Fibroblast of peridontal ligament (primary cell): ENCODE measurements around the gene COL4A6.
"Not testable (repeated sequence)": the region's sequence is repeated elsewhere in the genome, so short reads cannot be mapped to it uniquely, and the experiment has no call there.

Experiments
- DNase-seq: peaks from one replicate; pipeline ENCODE4 v3.0.0-alpha.2; 2010; ENCODE audit errors: extremely low read depth

The COL4A6 gene

DNA sequence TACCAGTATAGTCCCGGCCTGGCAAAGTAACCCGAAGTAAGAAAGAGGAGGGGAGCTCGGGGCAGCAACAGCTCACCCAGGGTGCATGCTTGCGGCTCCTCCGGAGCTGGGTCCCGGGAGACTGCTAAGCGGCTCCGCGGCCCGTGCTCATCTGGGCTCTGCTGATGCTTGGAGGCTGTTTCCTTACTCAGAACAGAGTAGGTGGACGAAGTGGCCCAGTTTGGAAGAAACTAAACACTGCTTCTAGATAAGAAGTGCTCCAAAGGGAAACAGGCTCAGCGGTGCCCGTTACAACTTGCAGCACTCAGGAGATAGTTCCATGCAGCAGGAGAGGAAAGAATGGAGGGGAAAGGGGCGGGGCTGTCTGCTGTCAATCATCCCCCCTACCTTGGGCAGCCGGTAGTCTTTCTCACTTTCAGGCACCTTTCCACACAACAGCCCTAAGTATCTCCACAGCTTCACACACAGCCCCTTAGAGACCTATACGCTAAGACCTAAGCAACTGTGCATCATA, at the start of gene COL4A6:
Gene COL4A6 (minus strand): TSS at position 313 of the 514 bp plus-strand sequence. CDS start 226 bp downstream, at position 87.
- no peak for DNase-seq

DNA sequence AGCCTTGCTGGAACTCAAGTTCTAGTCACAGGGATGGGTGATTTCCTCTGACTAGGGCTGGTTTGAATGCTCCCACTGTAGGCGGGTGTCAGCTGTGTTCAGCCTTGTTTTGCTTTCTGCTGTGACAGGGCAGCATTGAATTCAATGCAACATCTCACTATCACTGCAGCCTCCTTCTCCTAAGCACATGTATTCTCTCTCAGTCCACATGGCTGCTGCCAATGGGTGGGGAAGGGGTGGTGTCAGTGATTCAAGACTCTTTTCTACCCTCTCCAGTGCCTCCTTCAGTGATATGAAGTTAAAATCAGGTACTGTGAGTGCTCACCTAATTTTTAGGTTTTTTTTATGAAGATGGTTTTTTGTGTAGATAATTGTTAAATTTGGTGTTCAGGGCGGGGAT, 47.7 kb upstream of the COL4A6 start:
- no peak for DNase-seq

DNA sequence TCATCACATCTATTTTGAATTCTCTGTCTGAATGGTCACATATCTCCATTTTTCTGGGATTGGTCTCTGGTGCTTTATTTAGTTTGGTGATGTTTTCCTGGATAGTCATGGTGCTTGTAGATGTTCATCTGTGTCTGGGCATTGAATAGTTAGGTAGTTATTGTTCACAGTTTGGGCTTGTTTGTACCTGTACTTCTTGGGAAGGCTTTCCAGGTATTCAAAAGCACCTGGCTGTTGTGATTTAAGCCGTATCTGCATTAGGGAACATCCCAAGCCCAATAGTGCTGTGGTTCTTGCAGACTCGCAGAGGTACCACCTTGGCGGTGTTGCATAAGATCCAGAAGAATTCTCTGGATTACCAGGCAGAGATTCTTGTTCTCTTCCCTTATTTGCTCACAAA, 46.0 kb upstream of the COL4A6 start:
- DNase-seq: no peak

DNA sequence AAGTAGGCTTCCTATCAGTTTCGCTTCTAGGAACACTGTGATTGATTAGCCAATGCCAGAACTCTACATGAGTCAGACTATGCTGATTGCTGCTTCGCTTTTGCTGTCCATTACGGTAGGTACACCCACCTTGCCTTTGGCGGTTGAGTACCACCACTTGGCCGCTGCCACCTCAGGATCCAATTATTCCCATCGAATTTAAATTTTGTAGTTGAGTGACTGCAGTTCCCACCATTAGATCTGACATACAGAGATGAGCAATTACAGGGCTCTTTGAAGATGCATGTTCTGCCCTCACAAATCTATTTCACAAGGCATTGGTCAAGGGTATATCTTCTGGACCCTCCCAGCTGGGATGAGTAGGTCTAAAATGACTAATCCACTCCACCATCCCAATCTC, 43.3 kb upstream of the COL4A6 start:
- not testable (repeated sequence) for DNase-seq

DNA sequence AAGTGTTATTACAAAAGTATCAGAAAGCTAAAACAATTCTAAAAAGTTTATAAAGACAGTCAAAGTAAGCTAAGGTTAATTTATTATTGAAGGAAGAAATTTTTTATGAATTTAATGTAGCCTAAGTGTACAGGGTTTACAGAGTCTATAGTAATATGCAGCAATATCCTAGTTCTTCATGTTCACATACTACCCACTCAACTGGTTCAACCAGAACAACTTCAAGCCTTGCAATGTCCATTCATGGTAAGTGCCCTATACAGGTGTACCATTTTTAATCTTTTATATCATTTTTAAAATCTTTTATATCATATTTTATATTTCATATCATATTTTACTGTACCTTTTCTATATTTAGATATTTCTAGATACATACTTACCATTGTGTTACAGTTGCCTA, 35.8 kb upstream of the COL4A6 start:
- DNase-seq: no peak

DNA sequence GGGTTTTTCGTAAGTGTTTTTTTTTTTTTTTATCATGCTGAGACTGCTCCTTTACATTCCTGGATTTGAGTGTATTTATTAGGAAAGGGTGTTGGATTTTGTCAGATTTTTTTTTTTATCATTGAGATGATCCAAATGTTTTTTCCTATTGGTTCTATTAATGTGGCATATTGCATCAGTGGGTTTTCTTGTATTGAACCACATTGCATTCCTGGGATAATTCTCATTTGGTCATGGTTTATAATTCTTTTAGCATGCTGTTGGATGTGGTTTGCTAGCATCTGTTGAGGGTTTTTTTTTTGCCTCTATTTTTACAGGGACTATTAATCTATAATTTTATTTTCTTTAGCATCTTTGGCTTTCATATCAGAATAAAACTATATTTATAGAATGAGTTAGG, 30.3 kb upstream of the COL4A6 start:
- DNase-seq: no peak

DNA sequence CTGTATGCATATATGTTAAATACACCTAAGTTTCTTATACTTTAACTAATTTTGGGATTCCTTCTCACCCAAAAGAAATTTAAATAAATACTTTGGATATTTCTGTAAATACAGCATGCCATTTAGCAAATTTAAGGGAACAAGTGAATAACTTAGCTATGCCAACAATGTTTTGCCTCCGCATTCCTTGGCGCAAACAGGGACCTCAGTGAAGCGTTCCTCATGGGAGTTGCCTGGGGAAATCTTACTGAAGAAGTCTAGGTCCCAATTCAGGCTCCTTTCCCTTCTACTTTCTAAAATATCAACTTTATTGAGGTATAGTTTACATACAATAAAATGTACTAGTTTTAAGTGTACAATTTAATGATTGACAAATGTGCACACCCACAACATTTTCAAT, 26.4 kb upstream of the COL4A6 start:
- no peak for DNase-seq

DNA sequence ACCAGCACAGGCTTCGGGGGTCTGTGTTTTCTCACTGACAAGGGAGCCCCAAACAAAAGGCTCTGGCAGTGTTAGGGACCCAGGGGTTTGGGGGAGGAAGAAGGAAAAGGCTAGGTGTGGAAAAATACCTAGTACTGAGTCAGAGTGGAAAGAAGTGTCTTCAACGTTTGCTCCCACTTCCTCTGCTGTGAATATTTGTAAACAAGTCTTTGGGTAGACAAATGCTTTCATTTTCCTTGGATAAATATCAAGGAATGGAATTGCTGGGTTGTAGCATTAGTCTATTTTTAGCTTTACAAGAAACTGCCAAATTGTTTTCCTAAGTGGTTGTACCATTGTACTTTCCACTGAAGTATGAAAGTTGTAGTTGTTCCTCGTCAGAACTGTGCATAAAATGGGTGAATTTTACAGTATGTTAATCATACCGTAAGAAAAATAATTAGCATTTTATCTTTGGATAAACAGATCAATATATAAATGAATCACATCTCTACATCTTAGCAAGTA, 18.8 kb upstream of the COL4A6 start:
- no peak for DNase-seq

DNA sequence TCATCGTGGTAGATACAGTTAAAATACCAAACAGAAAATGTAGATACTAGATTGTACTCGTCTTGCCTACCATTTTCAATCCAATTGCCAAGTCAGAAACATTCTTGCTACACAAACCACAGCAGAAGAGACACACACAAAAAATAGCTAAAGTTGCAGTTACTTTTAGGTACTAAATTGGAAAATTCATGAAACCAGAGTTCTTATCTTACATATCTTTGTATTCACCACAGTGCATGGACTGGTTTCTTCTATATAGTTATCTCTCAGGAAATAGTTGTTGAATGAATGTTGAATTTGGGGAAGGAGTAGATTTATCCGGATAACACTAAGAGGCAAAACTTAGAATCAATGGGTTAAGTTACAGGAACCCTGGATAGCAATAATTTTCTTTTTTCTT, 15.6 kb upstream of the COL4A6 start:
- no peak for DNase-seq

DNA sequence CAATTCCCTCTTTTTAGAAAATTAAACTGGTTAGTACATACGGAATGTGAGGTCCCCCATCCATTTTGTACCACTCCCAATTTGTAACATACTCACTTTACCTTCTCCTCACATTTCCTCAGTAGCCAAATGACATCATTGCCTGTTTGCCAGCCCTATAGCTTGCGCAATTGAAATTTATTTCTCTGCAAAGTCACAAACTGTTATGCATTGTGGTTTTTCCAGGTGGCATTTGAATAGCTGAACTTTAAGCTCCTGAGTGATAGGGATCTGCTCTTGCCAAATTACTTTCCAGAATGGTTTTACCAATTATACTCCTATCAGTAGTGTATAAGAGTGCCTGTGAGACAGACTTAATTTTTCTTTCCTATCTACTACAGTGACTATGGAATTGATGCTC, 9.1 kb upstream of the COL4A6 start:
- DNase-seq: no peak

DNA sequence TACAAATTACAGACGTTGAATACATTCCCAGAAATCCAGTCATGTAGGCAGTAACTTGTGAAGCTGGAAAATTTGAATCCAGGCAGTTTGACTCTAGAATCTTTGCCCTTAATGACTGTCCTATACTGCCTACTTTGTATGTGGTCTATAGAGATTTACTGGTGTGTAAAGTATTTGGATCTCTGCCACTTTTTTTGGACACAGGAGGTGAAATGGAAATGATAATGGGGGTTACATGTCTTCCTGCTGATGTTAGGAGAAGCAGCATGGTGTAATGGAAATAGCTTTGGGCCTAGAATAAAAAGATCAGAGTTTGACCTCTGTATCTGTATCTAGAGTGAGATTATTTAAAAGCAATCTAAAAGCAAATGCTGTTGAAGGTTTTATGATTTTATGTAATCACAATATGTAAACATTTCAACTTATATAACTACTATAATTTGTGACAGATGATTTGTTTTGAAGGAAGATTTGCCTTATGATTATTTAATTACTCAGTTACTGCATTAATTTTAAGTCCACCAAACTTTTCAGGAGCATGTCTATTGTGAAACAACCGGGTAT, 4.8 kb upstream of the COL4A6 start:
- no peak for DNase-seq

DNA sequence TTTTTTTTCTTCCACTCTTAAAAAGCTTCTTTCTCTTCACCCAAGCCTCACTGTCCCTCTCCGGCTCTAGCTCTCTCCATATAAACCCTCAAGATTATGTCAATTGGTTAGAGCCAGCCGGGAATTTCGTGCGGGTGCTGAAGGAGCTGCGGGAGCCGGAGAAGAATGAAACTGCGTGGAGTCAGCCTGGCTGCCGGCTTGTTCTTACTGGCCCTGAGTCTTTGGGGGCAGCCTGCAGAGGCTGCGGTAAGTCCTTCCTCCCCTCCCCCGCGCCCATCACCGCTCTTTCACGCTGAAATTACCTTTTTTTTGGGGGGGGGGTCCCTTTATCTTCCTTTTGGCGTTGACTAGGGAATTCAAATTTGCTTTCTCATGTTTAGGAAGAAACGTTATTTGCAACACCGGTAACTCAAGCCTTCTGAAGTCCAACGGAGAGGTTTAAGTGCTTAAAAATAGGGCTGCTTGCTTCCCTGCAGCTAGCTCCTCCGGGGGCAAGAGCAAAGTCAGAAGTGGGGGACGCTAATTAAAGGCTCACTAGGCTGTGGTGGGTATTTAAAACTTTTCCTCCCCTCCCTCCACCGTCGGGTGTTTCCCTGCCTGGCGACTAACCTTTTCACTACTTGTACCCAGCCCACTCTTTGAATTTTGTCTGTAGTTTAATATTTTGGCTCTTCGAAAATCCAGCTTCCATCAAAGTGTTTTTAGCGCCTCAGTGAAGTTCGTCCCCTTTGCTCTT, 1.9 kb upstream of the COL4A6 start:
- DNase-seq: no peak

DNA sequence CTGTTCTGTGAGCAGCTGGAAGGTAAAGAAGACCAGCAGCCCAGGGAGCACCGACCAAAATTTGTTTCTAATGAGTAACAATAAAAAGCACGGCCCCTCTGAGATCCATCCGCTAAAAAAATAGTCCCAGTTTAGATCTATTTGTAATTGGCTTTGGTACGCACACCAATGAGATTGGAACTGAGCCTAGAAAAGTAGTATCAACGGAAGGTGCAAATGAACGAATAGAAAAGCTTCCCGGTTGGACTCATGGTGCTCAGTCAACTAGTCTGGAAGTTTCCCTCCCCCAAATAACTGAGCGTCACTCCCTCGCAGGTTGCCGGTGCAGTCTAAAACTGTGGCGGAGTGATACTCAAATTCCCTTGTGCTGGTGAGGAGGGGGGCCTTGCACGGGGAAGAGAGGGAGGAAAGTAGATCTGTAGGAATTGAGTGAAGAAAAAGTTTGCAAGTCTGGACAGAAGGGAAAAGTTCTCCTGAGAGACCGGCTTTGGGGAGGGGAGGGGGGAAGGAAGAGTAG, 1.3 kb upstream of the COL4A6 start, which contains the start of gene COL4A5:
Gene COL4A5 (plus strand): TSS at position 413 of the 517 bp plus-strand sequence. CDS start 288 bp downstream, outside the sequence.
- DNase-seq: peak; percentile 0

DNA sequence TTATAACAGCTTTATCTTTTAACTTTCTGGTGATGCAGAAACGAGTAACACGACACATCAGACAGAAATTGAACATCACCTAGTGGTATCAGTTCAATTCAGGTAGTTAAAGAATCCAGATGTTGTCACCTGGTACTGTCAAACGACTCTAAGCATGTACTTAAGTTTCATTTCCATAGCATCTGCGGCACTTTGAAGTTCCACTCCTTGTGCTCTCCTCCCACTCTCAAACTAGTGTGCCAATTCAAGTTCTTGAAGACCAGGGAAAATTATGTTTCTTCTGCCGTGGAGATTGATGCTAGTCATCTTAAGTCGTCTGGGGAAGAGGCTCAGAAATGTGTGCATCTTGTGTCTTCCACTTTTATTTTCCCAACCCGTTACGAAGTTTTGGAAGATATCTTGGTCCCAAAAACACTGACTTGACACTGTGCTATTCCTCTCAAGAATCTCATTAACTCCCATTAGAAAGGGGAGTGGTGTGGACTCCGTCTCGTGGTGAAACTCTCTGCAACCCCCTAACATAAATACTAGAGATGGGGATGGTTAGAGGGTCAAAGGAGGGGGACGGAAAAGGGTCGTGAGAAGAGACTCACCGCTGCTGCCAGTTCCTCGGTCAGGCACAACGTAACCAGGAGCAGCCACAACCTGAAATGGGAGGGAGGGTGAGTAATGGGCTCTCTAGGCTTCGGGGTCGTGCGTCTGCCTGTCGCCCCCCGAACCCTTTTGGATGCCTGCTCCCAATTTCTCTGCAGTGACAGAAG, 693 bp downstream of the COL4A6 start:
- DNase-seq: no peak

DNA sequence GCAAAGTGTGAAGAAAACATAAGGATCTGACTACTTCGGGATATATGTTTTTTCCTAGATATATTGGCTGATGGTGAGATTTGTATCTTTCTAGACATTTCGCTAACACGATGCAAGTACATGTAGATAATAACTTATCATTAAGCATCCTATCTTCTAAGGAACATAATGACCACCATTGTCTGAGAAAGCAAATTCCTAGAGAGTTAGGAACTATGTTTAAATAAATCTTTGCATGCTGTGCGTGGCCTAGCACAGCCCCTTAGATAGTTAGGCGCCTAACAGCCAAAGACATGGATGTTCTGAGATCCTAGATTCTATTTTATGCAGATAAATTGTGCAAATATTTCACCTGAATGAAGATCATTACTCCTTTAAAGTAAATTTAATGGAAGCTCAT, 3.0 kb downstream of the COL4A6 start:
- DNase-seq: no peak

DNA sequence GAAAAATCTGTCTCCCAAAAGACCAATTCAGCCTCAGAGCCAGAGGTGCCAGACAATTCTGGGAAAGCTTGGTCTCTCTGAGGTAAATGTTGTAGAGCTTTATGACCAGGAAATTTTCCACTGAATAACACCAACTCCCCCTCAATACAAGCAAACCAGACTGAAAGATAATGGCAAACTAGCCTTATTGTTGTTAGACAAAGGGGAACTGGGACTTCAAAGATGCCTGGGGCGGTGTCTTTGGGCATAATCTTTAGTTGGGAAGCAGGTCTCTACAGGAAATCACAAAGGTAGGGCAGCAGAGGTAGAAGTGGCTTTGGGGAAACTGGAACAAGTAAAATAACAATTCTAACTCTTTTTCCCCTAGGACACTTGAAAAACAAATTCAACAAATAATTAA, 12.0 kb downstream of the COL4A6 start:
- no peak for DNase-seq

DNA sequence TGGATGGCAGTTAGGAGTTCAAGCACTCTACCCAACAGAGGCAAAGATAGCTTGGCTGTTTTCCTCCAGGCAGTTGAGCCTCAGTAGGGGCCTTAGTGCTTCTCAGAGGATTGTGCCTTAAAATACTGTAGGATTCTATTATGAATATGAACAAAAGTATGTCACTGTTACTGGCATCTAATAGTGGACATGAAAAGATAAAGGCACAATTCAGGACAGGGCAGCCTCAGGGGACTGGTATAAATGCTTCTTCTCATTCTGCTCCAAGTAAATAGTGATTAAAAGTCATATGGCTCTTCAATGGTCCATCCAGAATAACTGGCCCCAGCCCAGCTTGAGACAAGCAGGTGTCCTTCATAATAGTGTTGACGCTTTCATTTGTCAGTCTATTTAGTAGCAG, 17.7 kb downstream of the COL4A6 start:
- no peak for DNase-seq

DNA sequence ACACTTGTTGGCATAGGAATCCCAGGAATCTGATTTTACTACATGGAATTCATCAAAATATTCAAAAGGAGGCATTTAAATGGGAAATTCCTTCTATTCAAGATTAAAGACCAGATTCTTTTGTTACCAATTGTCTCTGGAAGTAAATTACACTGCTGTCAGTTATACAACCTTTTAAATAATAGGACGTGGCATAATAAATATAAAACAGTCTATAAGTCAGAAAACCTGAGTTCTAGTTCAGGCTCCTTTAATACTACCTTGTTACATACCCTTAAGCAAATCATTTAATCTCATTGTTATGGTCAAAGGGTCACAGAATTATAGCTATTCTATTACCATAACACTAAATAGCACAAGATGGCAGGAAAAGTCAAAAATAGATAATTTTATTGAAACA, 18.8 kb downstream of the COL4A6 start:
- no peak for DNase-seq

DNA sequence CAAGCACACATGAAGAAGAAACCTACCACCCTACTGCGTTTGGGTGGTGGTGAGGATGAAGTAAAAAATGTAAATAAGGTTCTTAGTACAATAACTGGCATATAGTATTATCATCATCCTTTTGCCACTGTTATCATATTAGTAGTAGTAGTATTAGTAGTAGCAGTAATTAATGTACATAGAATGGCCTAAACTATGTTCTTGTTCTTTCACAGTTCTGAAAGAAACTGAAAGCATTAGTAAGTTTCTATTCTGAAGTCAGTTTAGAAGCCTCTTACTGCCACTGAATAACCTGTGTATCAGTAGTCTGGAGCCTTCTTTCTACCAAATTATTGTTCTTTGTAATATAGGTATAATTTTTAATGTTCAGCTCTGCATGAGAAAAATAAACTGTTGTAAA, 21.0 kb downstream of the COL4A6 start:
- no peak for DNase-seq

DNA sequence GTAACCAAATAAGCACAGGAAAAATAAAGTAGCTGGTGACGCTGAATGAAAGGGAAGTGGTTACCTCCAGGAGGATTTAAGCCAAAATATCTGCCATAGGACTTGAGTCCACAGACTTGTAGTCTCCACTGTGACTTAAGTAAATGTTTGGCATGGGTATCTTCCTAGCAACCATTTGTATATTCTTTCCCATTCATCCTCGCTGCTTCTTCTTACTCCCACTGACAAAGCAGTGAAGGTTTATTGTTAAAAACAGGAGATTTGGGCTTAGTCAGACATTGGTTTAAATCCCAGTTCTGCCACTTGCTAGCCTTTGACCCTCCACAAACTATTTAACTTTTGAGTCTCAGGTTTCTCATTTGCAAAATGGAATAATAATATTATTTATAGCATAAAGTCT, 22.3 kb downstream of the COL4A6 start:
- no peak for DNase-seq

DNA sequence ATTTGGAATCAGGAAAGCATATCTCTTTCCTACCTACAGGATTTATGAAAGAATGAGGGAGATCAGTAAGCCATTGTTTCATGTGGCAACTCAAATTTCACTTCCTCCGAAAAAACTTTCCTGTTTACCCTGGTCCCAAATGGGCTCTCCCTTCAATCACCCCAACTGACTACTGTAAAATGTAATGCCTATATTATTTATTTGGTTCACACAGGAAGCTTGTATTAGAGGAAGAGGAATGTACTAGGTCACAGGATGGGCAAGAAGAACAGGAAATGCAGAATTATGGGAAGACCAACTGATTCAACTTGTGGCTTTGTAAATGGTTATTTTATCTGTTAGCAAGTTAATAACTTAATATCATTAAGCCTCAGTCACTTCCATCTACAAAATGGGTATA, 23.1 kb downstream of the COL4A6 start:
- no peak for DNase-seq

DNA sequence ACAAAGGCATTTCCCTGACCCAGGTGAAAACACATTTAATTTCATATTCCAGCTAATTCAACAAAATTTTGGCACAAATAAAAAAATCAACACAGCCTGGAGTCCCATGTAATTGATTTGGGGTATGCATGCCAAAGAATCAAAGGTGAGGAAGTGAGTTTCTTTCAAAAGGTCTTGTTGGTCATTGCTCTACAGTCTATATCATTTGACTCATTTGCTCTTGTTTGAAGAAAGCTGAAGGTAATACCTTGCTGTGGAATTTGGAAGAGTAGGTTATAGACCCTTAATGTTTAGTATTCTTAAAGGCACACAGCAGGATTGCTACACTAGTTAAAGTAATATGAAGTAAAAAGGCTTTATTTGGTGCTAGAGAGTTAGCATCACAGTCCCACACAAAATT, 25.4 kb downstream of the COL4A6 start:
- DNase-seq: no peak
